ENCODE measurements around the gene SLC22A6.

GRCh38 chr11:62985041-62985750 lies 429 bp upstream of the SLC22A6 start:
- no peak for TF ChIP-seq CTCF (IDR thresholded peaks at IDR 0.05; ENCODE audit: insufficient read depth, low read length, poor library complexity, severe bottlenecking)
- TF ChIP-seq EZH2phosphoT487 (conservative IDR thresholded peaks at IDR 0.05; ENCODE audit: low read length), result no peak
